ENCODE data around the gene CAST. TPM values are rescaled to one million over a fixed set of nuclear protein-coding genes. Genes with fewer than 3 reads are reported as not detected.

The CAST gene
- total RNA-seq, 4 donors from 2014 or later, result 324 to 489 (median 375) TPM

DNA sequence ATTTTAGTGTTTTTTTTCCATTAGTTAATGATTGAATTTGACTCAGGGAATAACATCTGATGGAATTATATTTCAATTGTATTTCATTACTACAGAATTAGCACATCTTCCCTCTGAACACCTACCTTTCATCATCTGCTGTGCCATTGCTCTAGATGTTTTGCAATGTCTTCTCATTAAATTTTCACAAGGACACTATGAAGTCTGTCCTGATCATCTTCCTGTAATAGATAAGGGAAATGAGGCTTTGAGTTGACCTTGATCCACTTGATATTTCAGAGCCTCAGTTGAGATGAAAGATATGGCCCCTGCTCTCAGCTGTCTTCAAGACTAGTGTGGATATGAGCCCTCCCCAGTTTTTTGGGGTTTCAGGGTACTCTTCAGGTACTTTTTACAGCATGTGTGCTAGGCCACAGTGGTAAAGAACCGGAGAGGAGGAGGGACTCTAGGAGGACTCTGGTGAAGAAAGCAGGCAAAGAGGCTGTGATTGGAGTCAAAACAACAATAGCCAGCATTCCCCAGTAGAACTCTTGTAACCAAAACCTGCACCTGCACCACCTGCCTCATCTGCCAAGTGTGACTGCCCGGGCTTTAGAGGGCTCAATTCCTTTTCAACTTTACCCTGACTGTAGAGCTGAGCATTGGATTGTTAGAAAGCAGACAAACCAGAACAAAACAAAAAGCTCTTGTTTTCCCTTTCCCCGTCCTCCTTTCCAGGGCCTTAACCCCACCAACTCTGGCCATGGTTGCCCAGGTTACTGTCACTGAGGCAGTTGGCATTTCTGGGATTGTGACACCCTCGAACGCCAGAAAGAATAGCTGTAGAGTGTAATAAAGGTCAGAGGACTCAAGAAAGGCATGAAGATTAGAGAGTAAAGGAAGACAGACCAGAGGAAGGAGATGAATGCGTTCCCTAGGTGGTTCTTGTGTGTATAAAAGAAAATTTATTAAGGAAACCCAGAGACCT is 89.3 kb downstream of the CAST start:
- peaks cover 5 to 97% (median 60%) of the 10 kb centered on the region in 3 donors for H3K36me3 ChIP-seq
- H3K4me3 ChIP-seq, result no peak overlapping the region
- TF ChIP-seq POLR2A (IDR thresholded peaks at IDR 0.05), result no peak
- TF ChIP-seq, protein P1, sequence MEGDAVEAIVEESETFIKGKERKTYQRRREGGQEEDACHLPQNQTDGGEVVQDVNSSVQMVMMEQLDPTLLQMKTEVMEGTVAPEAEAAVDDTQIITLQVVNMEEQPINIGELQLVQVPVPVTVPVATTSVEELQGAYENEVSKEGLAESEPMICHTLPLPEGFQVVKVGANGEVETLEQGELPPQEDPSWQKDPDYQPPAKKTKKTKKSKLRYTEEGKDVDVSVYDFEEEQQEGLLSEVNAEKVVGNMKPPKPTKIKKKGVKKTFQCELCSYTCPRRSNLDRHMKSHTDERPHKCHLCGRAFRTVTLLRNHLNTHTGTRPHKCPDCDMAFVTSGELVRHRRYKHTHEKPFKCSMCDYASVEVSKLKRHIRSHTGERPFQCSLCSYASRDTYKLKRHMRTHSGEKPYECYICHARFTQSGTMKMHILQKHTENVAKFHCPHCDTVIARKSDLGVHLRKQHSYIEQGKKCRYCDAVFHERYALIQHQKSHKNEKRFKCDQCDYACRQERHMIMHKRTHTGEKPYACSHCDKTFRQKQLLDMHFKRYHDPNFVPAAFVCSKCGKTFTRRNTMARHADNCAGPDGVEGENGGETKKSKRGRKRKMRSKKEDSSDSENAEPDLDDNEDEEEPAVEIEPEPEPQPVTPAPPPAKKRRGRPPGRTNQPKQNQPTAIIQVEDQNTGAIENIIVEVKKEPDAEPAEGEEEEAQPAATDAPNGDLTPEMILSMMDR (IDR thresholded peaks at IDR 0.05), result no peak
- H3K27ac ChIP-seq, result peak overlapping the region in 1 of 4 donors; percentile 42
- intact Hi-C loops (cut with DNase I), result loop anchor here (10.0 kb wide), 1 partner anchor 413 kb away; no protein-coding TSS in a partner anchor
- peaks cover 0 to 4% (median 0%) of the 10 kb centered on the region in 3 donors for H3K4me1 ChIP-seq
- DNase-seq, result no peak
- H3K27me3 ChIP-seq, result no peaks in the 10 kb centered on the region
- WGBS, 2 donors, result 72% methylated on average over 4 to 6 of the region's 6 CpGs
- H3K9me3 ChIP-seq, result no peaks in the 10 kb centered on the region

DNA sequence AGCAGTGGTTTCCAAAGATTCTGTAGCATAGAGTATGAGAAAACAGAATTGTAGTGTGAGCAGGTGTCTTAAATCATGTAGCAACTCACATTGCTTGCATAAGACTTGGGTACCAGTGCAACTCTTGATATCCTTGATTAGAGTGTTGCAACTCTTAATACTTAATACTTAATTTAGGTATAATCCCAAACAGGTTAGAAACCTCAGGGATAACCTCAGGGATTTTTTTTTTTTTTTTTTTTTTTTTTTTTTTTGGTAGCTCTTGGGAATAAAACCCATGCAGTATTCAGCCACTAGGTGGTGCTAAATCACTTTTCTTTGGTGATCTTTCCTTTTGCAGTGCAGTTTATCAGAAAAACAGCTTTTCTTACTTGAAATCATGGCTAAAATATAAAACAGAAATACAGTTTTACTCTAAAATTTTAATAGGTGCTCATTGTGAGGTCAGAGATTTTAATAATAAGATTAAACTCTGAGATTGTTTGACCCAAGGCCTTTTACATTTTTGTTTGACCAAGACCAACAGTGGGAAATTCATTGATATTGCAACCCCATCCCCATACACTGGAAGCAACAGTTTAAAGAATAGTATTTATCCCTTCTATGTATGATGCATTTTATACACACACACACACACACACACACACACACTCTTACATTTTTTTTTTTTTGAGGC is 90.3 kb downstream of the CAST start:
- Histone ChIP-seq H3K27me3 (no peaks in the 10 kb centered on the region), H3K4me3 (no peak overlapping the region), H3K4me1 (peaks cover 0 to 4% (median 0%) of the 10 kb centered on the region in 3 donors), H3K27ac (peak overlapping the region in 1 of 4 donors; percentile 42), H3K9me3 (no peaks in the 10 kb centered on the region), H3K36me3 (peaks cover 5 to 97% (median 64%) of the 10 kb centered on the region in 3 donors)
- no peak for DNase-seq
- no peak for TF ChIP-seq POLR2A (IDR thresholded peaks at IDR 0.05)
- TF ChIP-seq, protein P1 (IDR thresholded peaks at IDR 0.05), result peak; percentile 26 to 75 (median 48)
- intact Hi-C loops (cut with DNase I), result loop anchor here (10.0 kb wide), 1 partner anchor 412 kb away; no protein-coding TSS in a partner anchor

GRCh38 chr5:96753017-96753397 is 90.8 kb downstream of the CAST start:
- Histone ChIP-seq H3K9me3 (no peaks in the 10 kb centered on the region), H3K27me3 (no peaks in the 10 kb centered on the region), H3K27ac (no peak overlapping the region), H3K4me1 (peaks cover 0 to 4% (median 0%) of the 10 kb centered on the region in 3 donors), H3K4me3 (no peak overlapping the region), H3K36me3 (peaks cover 5 to 97% (median 64%) of the 10 kb centered on the region in 3 donors)
- intact Hi-C loops (cut with DNase I), result loop anchor here (10.0 kb wide), 1 partner anchor 412 kb away; no protein-coding TSS in a partner anchor
- TF ChIP-seq, protein P1 (IDR thresholded peaks at IDR 0.05), result no peak
- no peak for TF ChIP-seq POLR2A (IDR thresholded peaks at IDR 0.05)
- no peak for DNase-seq
- 84 to 97% methylated on average over 4 of the region's 4 CpGs for WGBS, 2 donors

DNA sequence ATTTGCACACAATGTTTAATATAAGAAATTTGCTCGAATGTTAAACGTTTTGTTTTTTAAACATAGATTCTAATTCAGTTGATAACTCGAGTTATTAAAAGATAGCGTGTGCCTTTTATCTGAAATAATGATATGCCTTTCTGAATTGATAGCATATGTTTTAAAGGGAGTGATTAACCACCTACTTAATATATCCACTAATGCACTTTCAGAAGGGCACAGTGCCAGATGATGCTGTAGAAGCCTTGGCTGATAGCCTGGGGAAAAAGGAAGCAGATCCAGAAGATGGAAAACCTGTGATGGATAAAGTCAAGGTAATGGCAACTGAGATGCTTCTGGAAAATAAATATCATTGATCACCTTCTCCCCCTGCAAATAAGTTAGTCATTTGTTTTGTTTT is 91.7 kb downstream of the CAST start:
- 55 to 63% methylated on average over 4 of the region's 4 CpGs for WGBS, 2 donors
- H3K4me1 ChIP-seq, result peaks cover 0 to 4% (median 0%) of the 10 kb centered on the region in 3 donors
- H3K4me3 ChIP-seq, result no peak overlapping the region
- H3K9me3 ChIP-seq, result no peaks in the 10 kb centered on the region
- H3K27me3 ChIP-seq, result no peaks in the 10 kb centered on the region
- no peak for DNase-seq
- H3K36me3 ChIP-seq, result peaks cover 5 to 97% (median 63%) of the 10 kb centered on the region in 3 donors
- TF ChIP-seq POLR2A (IDR thresholded peaks at IDR 0.05), result no peak
- TF ChIP-seq, protein P1 (IDR thresholded peaks at IDR 0.05), result no peak
- intact Hi-C loops (cut with DNase I), result loop anchor here (10.0 kb wide), 1 partner anchor 411 kb away; no protein-coding TSS in a partner anchor
- H3K27ac ChIP-seq, result no peak overlapping the region

All from esophagus squamous epithelium (tissue), 5 donors.